ENCODE data around the gene ASF1A. TPM values are rescaled to one million over a fixed set of nuclear protein-coding genes. Genes with fewer than 3 reads are reported as not detected.

ASF1A gene
- total RNA-seq, 1 donor = 11.2 TPM

GRCh38 chr6:118917546-118918328 is 23.8 kb downstream of the ASF1A start:
- H3K4me3 ChIP-seq (ENCODE audit: low read length) = no peak overlapping the region
- no peaks in the 10 kb centered on the region for H3K27me3 ChIP-seq (ENCODE audit: insufficient read depth, low read length)
- no peaks in the 10 kb centered on the region for H3K4me1 ChIP-seq (ENCODE audit: insufficient read depth, low read length)
- no peaks in the 10 kb centered on the region for H3K9me3 ChIP-seq (ENCODE audit: low read depth, low read length)

DNA sequence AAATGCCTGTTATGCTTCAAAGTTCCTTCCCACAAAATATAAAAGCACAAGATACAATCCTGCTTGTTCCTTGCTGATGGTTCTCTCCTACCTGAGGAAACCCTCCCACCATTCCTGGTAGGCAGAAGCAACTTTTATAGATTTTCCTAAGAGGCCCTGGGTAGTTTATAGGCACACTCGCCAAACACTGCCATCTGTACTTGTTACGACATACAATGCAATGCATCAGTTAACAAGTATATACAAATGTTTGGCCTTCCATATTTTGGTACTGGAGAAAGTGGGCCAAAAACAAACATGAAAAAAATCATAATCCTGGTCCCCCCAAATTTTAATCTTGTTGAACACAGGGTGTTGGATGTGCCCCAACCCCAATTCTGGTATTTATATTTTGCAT is 24.4 kb downstream of the ASF1A start:
- H3K4me3 ChIP-seq (ENCODE audit: low read length) = no peak overlapping the region
- H3K4me1 ChIP-seq (ENCODE audit: insufficient read depth, low read length) = no peaks in the 10 kb centered on the region
- H3K9me3 ChIP-seq (ENCODE audit: low read depth, low read length) = no peaks in the 10 kb centered on the region
- no peaks in the 10 kb centered on the region for H3K27me3 ChIP-seq (ENCODE audit: insufficient read depth, low read length)

DNA sequence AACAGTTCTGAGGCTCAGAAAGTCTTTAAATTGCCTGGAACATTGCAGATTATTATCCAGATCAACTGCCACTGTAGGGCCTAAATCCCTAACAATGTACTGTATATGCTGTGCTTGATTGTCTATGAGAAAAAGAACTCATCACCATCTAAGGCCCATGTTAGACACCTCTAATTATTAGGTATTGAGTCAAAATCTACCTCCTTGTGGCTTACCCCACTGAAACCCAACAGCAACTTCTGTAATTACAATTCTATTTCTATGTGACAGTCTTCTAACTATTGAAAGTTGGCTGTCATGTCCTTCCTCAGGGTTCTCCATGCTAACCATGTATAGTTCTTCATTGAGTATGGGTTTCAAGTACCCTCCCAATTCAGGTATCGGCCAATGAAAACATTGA is 27.1 kb downstream of the ASF1A start:
- Histone ChIP-seq H3K9me3 (ENCODE audit: low read depth, low read length) (no peaks in the 10 kb centered on the region), H3K4me1 (ENCODE audit: insufficient read depth, low read length) (no peaks in the 10 kb centered on the region), H3K4me3 (ENCODE audit: low read length) (no peak overlapping the region), H3K27me3 (ENCODE audit: insufficient read depth, low read length) (no peaks in the 10 kb centered on the region)

DNA sequence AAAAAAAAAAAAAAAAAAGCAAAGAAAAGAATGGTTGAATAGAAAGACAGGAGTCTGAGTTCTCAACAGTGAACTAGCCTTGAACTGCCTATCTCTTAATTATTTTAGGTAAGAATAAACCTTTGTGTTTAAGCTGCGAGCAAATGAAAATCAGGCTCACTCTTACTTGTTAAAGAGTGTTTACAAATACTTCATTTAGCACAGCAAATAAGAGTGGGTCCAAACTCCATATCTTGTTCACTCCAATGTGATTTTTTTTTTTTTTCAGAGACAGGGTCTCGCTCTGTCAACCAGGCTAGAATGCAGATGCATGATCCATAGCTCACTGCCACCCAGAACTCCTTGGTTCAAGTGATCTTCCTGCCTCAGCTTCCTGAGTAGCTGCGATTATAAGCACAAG is 29.1 kb downstream of the ASF1A start:
- H3K4me1 ChIP-seq (ENCODE audit: insufficient read depth, low read length) = no peaks in the 10 kb centered on the region
- no peaks in the 10 kb centered on the region for H3K9me3 ChIP-seq (ENCODE audit: low read depth, low read length)
- H3K27me3 ChIP-seq (ENCODE audit: insufficient read depth, low read length) = no peaks in the 10 kb centered on the region
- H3K4me3 ChIP-seq (ENCODE audit: low read length) = no peak overlapping the region

DNA sequence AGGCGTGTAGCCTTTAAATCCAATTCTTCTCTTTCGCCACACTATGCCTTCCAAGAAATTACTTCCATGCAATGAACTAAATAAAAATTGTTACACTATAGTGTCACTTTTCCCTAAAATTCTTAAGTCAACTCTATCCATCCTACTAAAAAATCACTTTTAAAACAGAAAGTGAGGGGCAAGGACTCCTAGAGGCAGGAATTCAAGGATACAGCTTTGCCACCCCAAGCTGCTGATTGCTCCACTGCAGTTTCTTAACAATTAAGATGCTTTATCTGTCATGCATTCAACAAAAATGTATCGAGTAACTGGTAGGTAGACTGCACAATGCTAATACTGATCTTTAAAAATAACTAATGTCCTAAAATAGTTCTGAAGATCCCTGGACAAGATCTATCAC is 36.7 kb downstream of the ASF1A start:
- Histone ChIP-seq H3K4me3 (ENCODE audit: low read length) (no peak overlapping the region), H3K9me3 (ENCODE audit: low read depth, low read length) (no peaks in the 10 kb centered on the region), H3K4me1 (ENCODE audit: insufficient read depth, low read length) (peaks cover 7% of the 10 kb centered on the region), H3K27me3 (ENCODE audit: insufficient read depth, low read length) (no peaks in the 10 kb centered on the region)

GRCh38 chr6:118931436-118931835 is 37.5 kb downstream of the ASF1A start:
- Histone ChIP-seq H3K27me3 (ENCODE audit: insufficient read depth, low read length) (no peaks in the 10 kb centered on the region), H3K4me1 (ENCODE audit: insufficient read depth, low read length) (peaks cover 7% of the 10 kb centered on the region), H3K4me3 (ENCODE audit: low read length) (no peak overlapping the region), H3K9me3 (ENCODE audit: low read depth, low read length) (no peaks in the 10 kb centered on the region)

DNA sequence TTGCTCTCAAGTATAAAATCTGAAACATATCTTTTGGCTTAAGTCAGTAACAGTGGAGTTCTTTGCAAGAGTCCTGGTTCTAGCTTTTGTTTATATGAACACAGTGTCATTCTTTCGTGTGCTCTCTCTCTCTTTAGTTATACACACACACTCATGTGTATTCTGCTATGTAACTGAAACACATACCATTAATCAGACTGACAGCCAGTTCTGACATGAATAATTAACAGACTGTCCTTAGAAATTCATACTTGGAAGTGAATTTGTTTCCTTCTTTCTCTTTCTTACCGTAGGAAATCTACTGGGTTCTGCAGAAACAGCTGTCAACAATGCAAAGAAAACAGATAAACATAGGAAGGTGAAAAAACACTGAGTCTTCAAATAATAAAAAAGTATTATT is 38.5 kb downstream of the ASF1A start:
- peaks cover 7% of the 10 kb centered on the region for H3K4me1 ChIP-seq (ENCODE audit: insufficient read depth, low read length)
- no peaks in the 10 kb centered on the region for H3K27me3 ChIP-seq (ENCODE audit: insufficient read depth, low read length)
- no peaks in the 10 kb centered on the region for H3K9me3 ChIP-seq (ENCODE audit: low read depth, low read length)
- no peak overlapping the region for H3K4me3 ChIP-seq (ENCODE audit: low read length)

DNA sequence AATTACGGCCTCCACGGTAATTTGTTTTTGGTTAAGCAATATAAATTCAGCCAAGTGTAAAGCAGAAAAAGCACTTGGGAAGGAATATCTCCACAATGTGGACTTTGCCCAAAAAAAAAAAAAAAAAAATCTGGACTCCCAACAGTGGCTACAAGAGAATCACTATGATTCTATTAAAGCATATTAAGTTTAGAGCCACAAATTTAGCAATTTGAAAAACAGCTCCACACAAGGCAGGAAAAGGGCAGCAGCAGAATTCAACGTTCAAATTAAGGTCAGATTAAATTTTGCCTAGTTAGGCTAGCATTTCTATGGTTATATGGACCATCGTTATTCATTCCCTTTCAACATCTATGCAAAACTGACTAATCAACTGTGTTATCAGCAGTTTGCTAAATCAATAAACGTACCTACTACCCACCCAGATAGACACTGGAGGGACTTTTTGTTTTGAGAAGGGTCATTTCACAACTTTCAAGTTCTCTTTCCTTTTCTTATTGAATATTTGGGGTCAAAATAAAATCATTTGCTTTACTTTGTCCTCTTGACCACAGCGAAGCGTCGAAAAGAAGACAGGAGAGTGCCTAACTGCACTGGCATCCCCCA is 40.0 kb downstream of the ASF1A start:
- peak overlapping the region; percentile 92 for H3K4me3 ChIP-seq (ENCODE audit: low read length)
- H3K27me3 ChIP-seq (ENCODE audit: insufficient read depth, low read length) = no peaks in the 10 kb centered on the region
- H3K9me3 ChIP-seq (ENCODE audit: low read depth, low read length) = no peaks in the 10 kb centered on the region
- peaks cover 7% of the 10 kb centered on the region for H3K4me1 ChIP-seq (ENCODE audit: insufficient read depth, low read length)

DNA sequence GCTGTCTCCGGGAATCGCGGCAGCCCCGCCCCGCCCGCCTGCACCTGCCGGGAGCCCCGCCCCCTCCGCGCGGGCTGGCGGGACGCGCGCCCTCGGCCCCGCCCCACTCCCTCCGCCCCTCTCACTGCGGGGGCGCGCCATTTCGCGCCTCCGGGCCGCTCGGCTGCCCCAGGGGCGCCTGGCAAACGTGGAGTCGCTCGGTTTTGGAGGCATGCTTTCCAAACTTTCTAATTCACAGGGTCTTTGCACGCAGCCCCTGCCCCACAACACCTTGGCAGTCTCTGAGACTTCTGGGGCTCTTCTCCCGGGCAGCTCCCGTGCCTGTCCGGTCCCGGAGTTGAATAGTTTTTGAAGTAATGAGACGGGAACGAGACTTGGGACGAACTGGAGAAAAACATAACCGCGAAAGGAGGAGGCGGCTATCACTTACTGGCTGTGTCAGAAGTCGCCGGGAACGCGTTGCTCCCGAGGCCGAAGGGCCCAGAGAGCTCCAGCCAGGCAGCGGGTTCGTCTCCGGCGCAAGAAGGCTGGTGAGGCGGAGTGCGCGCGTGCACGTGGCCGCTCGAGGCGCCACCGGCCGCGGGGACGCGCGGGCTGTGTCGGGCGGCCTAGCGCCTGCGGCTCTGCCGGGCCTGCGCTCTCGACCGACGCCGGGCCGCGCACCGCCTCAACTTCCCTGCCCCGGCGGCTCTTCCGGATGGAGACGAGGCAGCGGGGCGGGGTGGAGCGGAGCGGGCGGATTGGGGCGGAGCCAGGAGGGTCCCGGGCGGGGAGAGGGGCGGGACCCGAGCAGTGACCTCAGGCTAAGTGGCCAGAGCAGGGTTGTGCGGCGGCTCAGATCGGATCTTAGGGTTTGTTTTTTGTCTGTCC is 40.7 kb downstream of the ASF1A start, which contains the start of gene MCM9:
MCM9 (minus strand) TSS at position 699 of the 870 bp plus-strand sequence. CDS start 3,436 bp downstream, outside the sequence.
- H3K9me3 ChIP-seq (ENCODE audit: low read depth, low read length) = no peaks in the 10 kb centered on the region
- H3K4me1 ChIP-seq (ENCODE audit: insufficient read depth, low read length) = peaks cover 7% of the 10 kb centered on the region
- peak within 1 kb of the TSS; percentile 92 for H3K4me3 ChIP-seq (ENCODE audit: low read length)
- H3K27me3 ChIP-seq (ENCODE audit: insufficient read depth, low read length) = no peaks in the 10 kb centered on the region

- peak overlapping the region; percentile 92 for H3K4me3 ChIP-seq (ENCODE audit: low read length)
- H3K4me1 ChIP-seq (ENCODE audit: insufficient read depth, low read length) = peaks cover 7% of the 10 kb centered on the region
- H3K9me3 ChIP-seq (ENCODE audit: low read depth, low read length) = no peaks in the 10 kb centered on the region
- no peaks in the 10 kb centered on the region for H3K27me3 ChIP-seq (ENCODE audit: insufficient read depth, low read length)
Observed at GRCh38 chr6:118935331-118935668, 41.3 kb downstream of the ASF1A start.

DNA sequence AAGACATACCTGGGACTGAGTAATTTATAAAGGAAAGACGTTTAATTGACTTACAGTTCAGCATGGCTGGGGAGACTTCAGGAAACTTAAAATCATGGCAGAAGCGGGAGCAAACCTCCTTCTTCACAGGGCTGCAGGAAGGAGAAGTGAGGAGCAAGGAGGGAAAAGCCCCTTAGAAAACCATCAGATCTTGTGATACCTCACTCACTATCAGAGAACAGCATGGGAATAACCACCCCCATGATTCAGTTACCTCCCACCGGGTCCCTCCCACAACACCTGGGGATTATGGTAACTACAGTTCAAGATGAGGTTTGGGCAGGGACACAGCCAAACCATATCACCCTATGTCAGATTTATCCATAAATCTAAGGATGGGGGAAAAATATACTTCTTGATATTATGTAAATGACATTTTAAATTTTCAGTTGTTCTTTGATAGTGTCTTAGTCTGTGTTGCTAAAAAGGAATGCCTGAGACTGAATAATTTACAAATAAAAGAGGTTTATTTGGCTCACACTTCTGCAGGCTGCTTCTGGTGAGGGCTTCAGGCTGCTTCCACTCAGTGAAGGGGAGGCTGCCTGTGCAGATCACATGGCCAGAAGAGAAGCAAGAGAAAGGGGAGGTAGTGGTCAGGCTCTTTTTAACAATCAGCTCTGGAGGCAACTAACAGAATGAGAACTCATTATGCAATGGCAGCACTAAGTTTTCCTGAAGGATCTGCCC is 42.2 kb downstream of the ASF1A start:
- no peak overlapping the region for H3K4me3 ChIP-seq (ENCODE audit: low read length)
- peaks cover 7% of the 10 kb centered on the region for H3K4me1 ChIP-seq (ENCODE audit: insufficient read depth, low read length)
- no peaks in the 10 kb centered on the region for H3K27me3 ChIP-seq (ENCODE audit: insufficient read depth, low read length)
- no peaks in the 10 kb centered on the region for H3K9me3 ChIP-seq (ENCODE audit: low read depth, low read length)

- H3K27me3 ChIP-seq (ENCODE audit: insufficient read depth, low read length) = no peaks in the 10 kb centered on the region
- peaks cover 8% of the 10 kb centered on the region for H3K9me3 ChIP-seq (ENCODE audit: low read depth, low read length)
- H3K4me3 ChIP-seq (ENCODE audit: low read length) = no peak overlapping the region
- no peaks in the 10 kb centered on the region for H3K4me1 ChIP-seq (ENCODE audit: insufficient read depth, low read length)
Observed at GRCh38 chr6:118939683-118940082, 45.7 kb downstream of the ASF1A start.

- H3K27me3 ChIP-seq (ENCODE audit: insufficient read depth, low read length) = no peaks in the 10 kb centered on the region
- H3K9me3 ChIP-seq (ENCODE audit: low read depth, low read length) = peaks cover 19% of the 10 kb centered on the region
- no peak overlapping the region for H3K4me3 ChIP-seq (ENCODE audit: low read length)
- H3K4me1 ChIP-seq (ENCODE audit: insufficient read depth, low read length) = no peaks in the 10 kb centered on the region
Observed at GRCh38 chr6:118940770-118941169, 46.8 kb downstream of the ASF1A start.

GRCh38 chr6:118945217-118945616 is 51.3 kb downstream of the ASF1A start:
- no peaks in the 10 kb centered on the region for H3K4me1 ChIP-seq (ENCODE audit: insufficient read depth, low read length)
- no peak overlapping the region for H3K4me3 ChIP-seq (ENCODE audit: low read length)
- H3K27me3 ChIP-seq (ENCODE audit: insufficient read depth, low read length) = no peaks in the 10 kb centered on the region
- H3K9me3 ChIP-seq (ENCODE audit: low read depth, low read length) = peaks cover 22% of the 10 kb centered on the region

- Histone ChIP-seq H3K4me1 (ENCODE audit: insufficient read depth, low read length) (no peaks in the 10 kb centered on the region), H3K4me3 (ENCODE audit: low read length) (no peak overlapping the region), H3K9me3 (ENCODE audit: low read depth, low read length) (no peaks in the 10 kb centered on the region), H3K27me3 (ENCODE audit: insufficient read depth, low read length) (no peaks in the 10 kb centered on the region)
Observed at GRCh38 chr6:118952683-118953082, 58.7 kb downstream of the ASF1A start.

Measured in mononuclear cell (primary cell).